Liver (tissue), 9 donors: Measurements from ENCODE around the gene DENND4A. TPM values are rescaled to one million over a fixed set of nuclear protein-coding genes. Genes with fewer than 3 reads are reported as not detected.

Experiments used
- DNase-seq: peaks from one replicate; pipeline ENCODE4 v3.0.0-alpha.2; 2017; ENCODE audit warnings: low spot score
- H3K27ac ChIP-seq, 2 donors: one replicate each; pipeline ENCODE4 v1.7.0; 2013; ENCODE audit warnings: inconsistent platforms in 2 of 2, low read length in 2 of 2, control low read depth in 1 of 2, low read depth in 1 of 2, mild to moderate bottlenecking in 1 of 2
- H3K27me3 ChIP-seq, 4 donors: one replicate each; pipeline versions ENCODE4 v1.6.1 to v1.7.0; 2013; ENCODE audit warnings: low read length in 3 of 4, inconsistent platforms in 1 of 4, mild to moderate bottlenecking in 1 of 4, moderate library complexity in 1 of 4; ENCODE audit not compliant: control insufficient read depth in 4 of 4, insufficient read depth in 4 of 4
- H3K36me3 ChIP-seq, 4 donors: one replicate each; pipeline versions ENCODE4 v1.6.1 to v1.7.0; 2013; ENCODE audit warnings: low read length in 3 of 4, mild to moderate bottlenecking in 3 of 4, low read depth in 1 of 4, moderate library complexity in 1 of 4; ENCODE audit not compliant: control insufficient read depth in 4 of 4, insufficient read depth in 3 of 4
- H3K4me1 ChIP-seq, 4 donors: one replicate each; pipeline versions ENCODE4 v1.6.1 to v1.7.0; 2013; ENCODE audit warnings: low read length in 3 of 4, mild to moderate bottlenecking in 3 of 4, moderate library complexity in 1 of 4; ENCODE audit not compliant: control insufficient read depth in 4 of 4, insufficient read depth in 4 of 4
- H3K4me3 ChIP-seq, 3 donors: one replicate each; pipeline versions ENCODE4 v1.6.1 to v1.7.0; 2013; ENCODE audit warnings: low read length in 3 of 3, control low read depth in 1 of 3, low read depth in 1 of 3, mild to moderate bottlenecking in 1 of 3
- H3K9ac ChIP-seq, 2 donors: one replicate each; pipeline ENCODE4 v1.7.0; 2013; ENCODE audit warnings: low read length in 2 of 2, mild to moderate bottlenecking in 2 of 2, moderate library complexity in 2 of 2, control low read depth in 1 of 2, low read depth in 1 of 2
- H3K9me3 ChIP-seq, 4 donors: one replicate each; pipeline versions ENCODE4 v1.6.1 to v1.7.0; 2013; ENCODE audit warnings: low read length in 3 of 4; ENCODE audit not compliant: control insufficient read depth in 4 of 4
- ATF3 ChIP-seq: IDR thresholded peaks from 2 replicates; pipeline ENCODE4 v1.6.1; 2016; ENCODE audit warnings: antibody characterized with exemption
- CTCF ChIP-seq: fragments of 150-350 bp; IDR thresholded peaks from 2 replicates; pipeline ENCODE4 v1.5.1; 2017; ENCODE audit warnings: improper control_type of control experiment, low read depth, low read length; ENCODE audit not compliant: missing input control
- EGR1 ChIP-seq, 2 donors: IDR thresholded peaks; 2 replicates each; pipeline ENCODE4 v1.6.1; 2016 to 2018; ENCODE audit warnings: antibody characterized with exemption in 2 of 2, low read depth in 2 of 2
- FOXA1 ChIP-seq: IDR thresholded peaks from 2 replicates; pipeline ENCODE4 v1.6.1; 2016; ENCODE audit warnings: antibody characterized with exemption
- FOXA2 ChIP-seq: IDR thresholded peaks from 2 replicates; pipeline ENCODE4 v1.6.1; 2016; ENCODE audit warnings: antibody characterized with exemption
- GABPA ChIP-seq, 2 donors: IDR thresholded peaks in 1 of 2; conservative IDR thresholded peaks in 1 of 2; 2 replicates each; pipeline ENCODE4 v1.6.1; 2016; ENCODE audit warnings: antibody characterized with exemption in 2 of 2, mild to moderate bottlenecking in 1 of 2, moderate library complexity in 1 of 2
- HNF4A ChIP-seq, 2 donors: conservative IDR thresholded peaks; 2 replicates each; pipeline ENCODE4 v1.6.1; 2016; ENCODE audit warnings: antibody characterized with exemption in 2 of 2, mild to moderate bottlenecking in 2 of 2
- HNF4G ChIP-seq: IDR thresholded peaks from 2 replicates; pipeline ENCODE4 v1.6.1; 2016; ENCODE audit warnings: antibody characterized with exemption
- MAX ChIP-seq: IDR thresholded peaks from 2 replicates; pipeline ENCODE4 v1.6.1; 2016; ENCODE audit warnings: antibody characterized with exemption
- NR2F2 ChIP-seq: IDR thresholded peaks from 2 replicates; pipeline ENCODE4 v1.6.1; 2016; ENCODE audit warnings: antibody characterized with exemption
- RAD21 ChIP-seq, 2 donors: IDR thresholded peaks; 2 replicates each; pipeline ENCODE4 v1.6.1; 2016; ENCODE audit warnings: antibody characterized with exemption in 2 of 2, mild to moderate bottlenecking in 2 of 2
- REST ChIP-seq: IDR thresholded peaks from 2 replicates; pipeline ENCODE4 v1.6.1; 2016; ENCODE audit warnings: antibody characterized with exemption, mild to moderate bottlenecking
- RXRA ChIP-seq, 2 donors: IDR thresholded peaks; 2 replicates each; pipeline ENCODE4 v1.6.1; 2017 to 2018; ENCODE audit warnings: antibody characterized with exemption in 2 of 2, mild to moderate bottlenecking in 1 of 2
- SP1 ChIP-seq: IDR thresholded peaks from 2 replicates; pipeline ENCODE4 v1.6.1; 2018; ENCODE audit warnings: antibody characterized with exemption, mild to moderate bottlenecking
- TAF1 ChIP-seq: conservative IDR thresholded peaks from 2 replicates; pipeline ENCODE4 v1.6.1; 2016; ENCODE audit warnings: antibody characterized with exemption, mild to moderate bottlenecking
- YY1 ChIP-seq: IDR thresholded peaks from 2 replicates; pipeline ENCODE4 v1.6.1; 2016; ENCODE audit warnings: antibody characterized with exemption, mild to moderate bottlenecking
- ZBTB33 ChIP-seq: IDR thresholded peaks from 2 replicates; pipeline ENCODE4 v1.6.1; 2016; ENCODE audit warnings: antibody characterized with exemption
- WGBS: extraction: QIAGEN DNeasy Blood & Tissue Kit; methylation state at CpG from one replicate; pipeline ENCODE4 v1.1.7; 2013; 5-methylcytosine and 5-hydroxymethylcytosine counted together
- polyA plus RNA-seq, 2 donors: library from polyadenylated mRNA; stranded (reverse) in 1 of 2; unstranded in 1 of 2; fragments of 200-250 nt in 1 of 2; fragments of >200 nt in 1 of 2; fragmentation: Nextera tagmentation in 1 of 2; extraction: Ambion mirVana in 1 of 2; gene quantifications; one replicate each; pipeline versions ENCODE4 v1.2.1 to v1.2.3, GENCODE V29; 2013 to 2015
- total RNA-seq, 2 donors: library from RNA; depleted of rRNA; stranded (reverse); fragments of >200 nt; gene quantifications; one replicate each; pipeline ENCODE4 v1.2.3, GENCODE V29; 2014
- donor health status: healthy.
- donor health status: healthy.
- donor health status: healthy.
- donor health status: healthy.
- donor health status: healthy.

The DENND4A gene
- total and polyA plus RNA-seq, 4 donors = 5.2 to 75.5 (median 23.9) TPM

- Histone ChIP-seq H3K4me3 (no peak overlapping the region), H3K9ac (no peak overlapping the region), H3K27ac (no peak overlapping the region), H3K4me1 (no peaks in the 10 kb centered on the region), H3K27me3 (no peaks in the 10 kb centered on the region), H3K36me3 (peaks cover 15 to 31% (median 25%) of the 10 kb centered on the region in 4 donors), H3K9me3 (no peaks in the 10 kb centered on the region)
- DNase-seq = no peak
- TF ChIP-seq REST (no peak), HNF4G (no peak), RAD21 (IDR thresholded peaks at IDR 0.05) (no peak), EGR1 (IDR thresholded peaks at IDR 0.05; ENCODE audit: low read depth in 2 of 2) (no peak)
- WGBS = 93% methylated on average over 4 of the region's 4 CpGs
Measured at GRCh38 chr15:65690778-65691177, 101.3 kb downstream of the DENND4A start.

GRCh38 chr15:65690173-65690572, 101.9 kb downstream of the DENND4A start:
- TF ChIP-seq RXRA (IDR thresholded peaks at IDR 0.05) (no peak), HNF4G (no peak), HNF4A (conservative IDR thresholded peaks at IDR 0.05) (no peak), NR2F2 (no peak), GABPA (IDR thresholded peaks at IDR 0.05 in 1 of 2, conservative IDR thresholded peaks at IDR 0.05 in 1 of 2) (no peak), SP1 (no peak), TAF1 (no peak), ZBTB33 (no peak), FOXA2 (no peak), REST (no peak), EGR1 (IDR thresholded peaks at IDR 0.05; ENCODE audit: low read depth in 2 of 2) (no peak), CTCF (no peak), RAD21 (IDR thresholded peaks at IDR 0.05) (no peak), ATF3 (no peak), YY1 (no peak), FOXA1 (no peak), MAX (no peak)
- Histone ChIP-seq H3K4me3 (no peak overlapping the region), H3K9ac (no peak overlapping the region), H3K9me3 (no peaks in the 10 kb centered on the region), H3K27me3 (no peaks in the 10 kb centered on the region), H3K36me3 (peaks cover 15 to 28% (median 25%) of the 10 kb centered on the region in 4 donors), H3K27ac (no peak overlapping the region), H3K4me1 (no peaks in the 10 kb centered on the region)
- DNase-seq = no peak
- 84% methylated on average over 1 of the region's 1 CpG for WGBS
